IMR-90 (cell line): ENCODE results near the gene VRK2. TPM values are rescaled to one million over a fixed set of nuclear protein-coding genes. Genes with fewer than 3 reads are reported as not detected.

Source experiments
- ATAC-seq: fragments of 200-7000 bp; cut with Tn5 transposase; 2 replicates; pipeline ENCODE4 v1.9.1; 2020; ENCODE audit warnings: low read depth, mild to moderate bottlenecking, moderate library complexity
- BruUV-seq: library from RNA; stranded (reverse); fragments of 400-500 nt; replicated peaks from 2 replicates; lab custom pipeline; 2021; lab: Mats Ljungman, UMichigan
- CTCF ChIA-PET: fragments of 300-600 bp; formaldehyde crosslinking; extraction: SDS; loops from one replicate; lab custom pipeline; 2021; ENCODE audit warnings: antibody characterized with exemption; lab: Yijun Ruan, JAX
- POLR2A ChIA-PET: fragments of 300-600 bp; sonication (Branson Sonifier 250); formaldehyde crosslinking; loops from one replicate; lab custom pipeline; 2022; ENCODE audit warnings: antibody characterized with exemption; ENCODE audit not compliant: unreplicated experiment; lab: Charles Lee
- DNase-seq: peaks from one replicate; pipeline ENCODE4 v3.0.0; 2013
- H2AFZ ChIP-seq: replicated peaks from 2 replicates; pipeline ENCODE3; 2013; ENCODE audit warnings: low read length, mild to moderate bottlenecking; ENCODE audit not compliant: poor library complexity
- H2AK5ac ChIP-seq: 2 replicates; pipeline ENCODE4 v1.6.1; 2013; ENCODE audit warnings: low read depth, low read length, inconsistent platforms
- H2AK9ac ChIP-seq: replicated peaks from 2 replicates; pipeline ENCODE3; 2013; ENCODE audit warnings: mild to moderate bottlenecking, low read depth, low read length, moderate library complexity; ENCODE audit not compliant: poor library complexity
- H2BK120ac ChIP-seq: 2 replicates; pipeline ENCODE4 v1.6.1; 2013; ENCODE audit warnings: low read depth, low read length, inconsistent platforms
- H2BK15ac ChIP-seq: 3 replicates; pipeline ENCODE4 v1.6.1; 2013; ENCODE audit warnings: low read depth, low read length, inconsistent platforms
- H2BK20ac ChIP-seq: 2 replicates; pipeline ENCODE4 v1.6.1; 2013; ENCODE audit warnings: low read depth, mild to moderate bottlenecking, inconsistent platforms, low read length, moderate library complexity
- H2BK5ac ChIP-seq: 2 replicates; pipeline ENCODE4 v1.6.1; 2013; ENCODE audit warnings: mild to moderate bottlenecking, low read depth, low read length, inconsistent platforms; ENCODE audit not compliant: poor library complexity, severe bottlenecking
- H3K14ac ChIP-seq: replicated peaks from 2 replicates; pipeline ENCODE4 v1.6.1; 2013; ENCODE audit warnings: low read depth, low read length, inconsistent platforms
- H3K18ac ChIP-seq: 2 replicates; pipeline ENCODE4 v1.6.1; 2013; ENCODE audit warnings: low read depth, low read length, control low read depth
- H3K23ac ChIP-seq: 2 replicates; pipeline ENCODE4 v1.6.1; 2013; ENCODE audit warnings: low read depth, low read length, inconsistent platforms
- H3K27ac ChIP-seq: 2 replicates; pipeline ENCODE4 v1.5.1; 2013; ENCODE audit warnings: mild to moderate bottlenecking, control low read depth, low read length; ENCODE audit not compliant: insufficient read depth
- H3K27me3 ChIP-seq: 2 replicates; pipeline ENCODE4 v1.6.1; 2013; ENCODE audit warnings: low read length; ENCODE audit not compliant: control insufficient read depth, insufficient read depth
- H3K36me3 ChIP-seq: 2 replicates; pipeline ENCODE4 v1.6.1; 2013; ENCODE audit warnings: low read length, mixed read lengths; ENCODE audit not compliant: control insufficient read depth, insufficient read depth
- H3K4ac ChIP-seq: 2 replicates; pipeline ENCODE4 v1.6.1; 2013; ENCODE audit warnings: low read depth, low read length, inconsistent platforms
- H3K4me1 ChIP-seq: 2 replicates; pipeline ENCODE4 v1.6.1; 2013; ENCODE audit warnings: low read length, mixed read lengths; ENCODE audit not compliant: control insufficient read depth, insufficient read depth
- H3K4me2 ChIP-seq: 2 replicates; pipeline ENCODE4 v1.6.1; 2013; ENCODE audit warnings: low read depth, mild to moderate bottlenecking, control low read depth, low read length, moderate library complexity
- H3K4me3 ChIP-seq: 2 replicates; pipeline ENCODE4 v1.5.1; 2013; ENCODE audit warnings: low read depth, mild to moderate bottlenecking, control low read depth, low read length, moderate library complexity; ENCODE audit not compliant: insufficient read depth
- H3K56ac ChIP-seq: 2 replicates; pipeline ENCODE4 v1.6.1; 2013; ENCODE audit warnings: low read length, inconsistent platforms; ENCODE audit not compliant: insufficient read depth; ENCODE audit errors: extremely low read depth
- H3K79me1 ChIP-seq, 2 experiments: 2 replicates each; pipeline ENCODE4 v1.6.1; 2013; ENCODE audit warnings: low read length in 2 of 2, inconsistent platforms in 1 of 2, low read depth in 1 of 2
- H3K9ac ChIP-seq: 2 replicates; pipeline ENCODE4 v1.6.1; 2013; ENCODE audit warnings: low read depth, low read length, control low read depth
- H3K9me1 ChIP-seq: 2 replicates; pipeline ENCODE4 v1.6.1; 2013; ENCODE audit warnings: low read length, inconsistent platforms; ENCODE audit not compliant: insufficient read depth
- H3K9me3 ChIP-seq: 2 replicates; pipeline ENCODE4 v1.6.1; 2013; ENCODE audit warnings: low read length; ENCODE audit not compliant: control insufficient read depth, insufficient read depth
- H4K20me1 ChIP-seq: 2 replicates; pipeline ENCODE4 v1.6.1; 2013; ENCODE audit warnings: low read length, inconsistent platforms; ENCODE audit not compliant: insufficient read depth
- H4K5ac ChIP-seq: 2 replicates; pipeline ENCODE4 v1.6.1; 2013; ENCODE audit warnings: mild to moderate bottlenecking, low read depth, low read length, control low read depth
- H4K8ac ChIP-seq, 2 experiments: 2 replicates each; pipeline ENCODE4 v1.6.1; 2013; ENCODE audit warnings: low read depth in 2 of 2, low read length in 2 of 2, control low read depth in 1 of 2, inconsistent platforms in 1 of 2
- H4K91ac ChIP-seq: 2 replicates; pipeline ENCODE4 v1.6.1; 2013; ENCODE audit warnings: low read depth, low read length, inconsistent platforms; ENCODE audit not compliant: insufficient read depth
- BHLHE40 ChIP-seq: fragments of 150-350 bp; IDR thresholded peaks from 2 replicates; pipeline ENCODE4 v1.6.1; 2016; ENCODE audit warnings: mild to moderate bottlenecking, low read depth, low read length
- CEBPB ChIP-seq: IDR thresholded peaks from 2 replicates; pipeline ENCODE4 v1.6.1; 2012; ENCODE audit warnings: low read depth, low read length, improper control_type of control experiment
- CHD1 ChIP-seq: IDR thresholded peaks from 2 replicates; pipeline ENCODE4 v1.6.1; 2012; ENCODE audit warnings: low read depth, low read length, improper control_type of control experiment
- CTCF ChIP-seq: conservative IDR thresholded peaks from 2 replicates; pipeline ENCODE4 v1.5.1; 2012; ENCODE audit warnings: mild to moderate bottlenecking, low read depth, low read length, improper control_type of control experiment
- FOS ChIP-seq: fragments of 150-350 bp; IDR thresholded peaks from 2 replicates; pipeline ENCODE4 v1.6.1; 2016; ENCODE audit warnings: low read depth, low read length
- MAFK ChIP-seq: IDR thresholded peaks from 2 replicates; pipeline ENCODE4 v1.6.1; 2012; ENCODE audit warnings: low read depth, low read length, improper control_type of control experiment
- MAZ ChIP-seq: IDR thresholded peaks from 2 replicates; pipeline ENCODE4 v1.6.1; 2012; ENCODE audit warnings: low read depth, mild to moderate bottlenecking, low read length, improper control_type of control experiment, moderate library complexity, borderline replicate concordance
- MXI1 ChIP-seq: IDR thresholded peaks from 2 replicates; pipeline ENCODE4 v1.6.1; 2012; ENCODE audit warnings: low read depth, mild to moderate bottlenecking, low read length, moderate library complexity, borderline replicate concordance
- NFE2L2 ChIP-seq: fragments of 150-350 bp; IDR thresholded peaks from 2 replicates; pipeline ENCODE4 v1.6.1; 2016; ENCODE audit warnings: low read depth, mild to moderate bottlenecking, low read length
- POLR2A ChIP-seq: IDR thresholded peaks from 2 replicates; pipeline ENCODE4 v1.6.1; 2012; ENCODE audit warnings: mild to moderate bottlenecking, low read depth, low read length
- RAD21 ChIP-seq: IDR thresholded peaks from 2 replicates; pipeline ENCODE4 v1.6.1; 2012; ENCODE audit warnings: low read length, improper control_type of control experiment
- RCOR1 ChIP-seq: IDR thresholded peaks from 2 replicates; pipeline ENCODE4 v1.6.1; 2012; ENCODE audit warnings: mild to moderate bottlenecking, low read length, improper control_type of control experiment; ENCODE audit not compliant: insufficient replicate concordance
- RFX5 ChIP-seq: IDR thresholded peaks from 2 replicates; pipeline ENCODE4 v1.8.0; 2012; ENCODE audit warnings: low read depth, mild to moderate bottlenecking, low read length, moderate library complexity
- SMC3 ChIP-seq: fragments of 150-350 bp; IDR thresholded peaks from 2 replicates; pipeline ENCODE4 v1.6.1; 2016; ENCODE audit warnings: low read depth, mild to moderate bottlenecking, antibody characterized with exemption, low read length, moderate library complexity
- WGBS, 2 experiments: methylation state at CpG; one replicate each; pipeline versions ENCODE4 v1.1.5 to v1.1.7; 2013; ENCODE audit warnings: missing lambda C conversion rate in 2 of 2; ENCODE audit not compliant: insufficient read length in 1 of 2; ENCODE audit errors: extremely low coverage in 2 of 2; 5-methylcytosine and 5-hydroxymethylcytosine counted together
- dilution Hi-C: fragments of 300-500 bp; cut with HindIII; formaldehyde crosslinking; loops from one replicate; pipeline ENCODE4 v1.14.3; 2018; ENCODE audit warnings: low sequenced_read_pairs; ENCODE audit not compliant: unreplicated experiment
- in situ Hi-C: fragments of 300-500 bp; cut with MboI; formaldehyde crosslinking; loops from 3 replicates; pipeline ENCODE4 v1.14.3; 2019; ENCODE audit warnings: low sequenced_read_pairs, inconsistent platforms, mixed read lengths
- intact Hi-C: fragments of 100-400 bp; cut with micrococcal nuclease; formaldehyde crosslinking; loops from 2 replicates; pipeline ENCODE4 v1.10.0; 2022
- polyA plus RNA-seq, 3 experiments: library from polyadenylated mRNA; depleted of rRNA; stranded (reverse); fragments of >200 nt; gene quantifications; 2 replicates each; pipeline ENCODE4 v1.2.3, GENCODE V29; 2012; ENCODE audit warnings: low replicate concordance in 1 of 3
- total RNA-seq: library from RNA; depleted of rRNA; stranded (reverse); fragments of >200 nt; gene quantifications from 2 replicates; pipeline ENCODE4 v1.2.3, GENCODE V29; 2012
- TF ChIP-seq, protein P1 (sequence below): fragments of 150-350 bp; IDR thresholded peaks from 2 replicates; pipeline ENCODE4 v1.6.1; 2017; ENCODE audit warnings: mild to moderate bottlenecking, antibody characterized with exemption, low read length, low read depth
- TF ChIP-seq, protein P2 (sequence below): fragments of 150-350 bp; IDR thresholded peaks from 2 replicates; pipeline ENCODE4 v1.6.1; 2016; ENCODE audit warnings: low read depth, mild to moderate bottlenecking, low read length, moderate library complexity, borderline replicate concordance

The VRK2 gene
- total and polyA plus RNA-seq, 2 of the 4 experiments (the other 2 are of a cell fraction) = 12.2 to 22.8 TPM

- no peak for TF ChIP-seq MXI1
- no peak for TF ChIP-seq RCOR1
- TF ChIP-seq NFE2L2 = no peak
- TF ChIP-seq FOS = no peak
- no peak for TF ChIP-seq MAFK
- TF ChIP-seq, protein P1, sequence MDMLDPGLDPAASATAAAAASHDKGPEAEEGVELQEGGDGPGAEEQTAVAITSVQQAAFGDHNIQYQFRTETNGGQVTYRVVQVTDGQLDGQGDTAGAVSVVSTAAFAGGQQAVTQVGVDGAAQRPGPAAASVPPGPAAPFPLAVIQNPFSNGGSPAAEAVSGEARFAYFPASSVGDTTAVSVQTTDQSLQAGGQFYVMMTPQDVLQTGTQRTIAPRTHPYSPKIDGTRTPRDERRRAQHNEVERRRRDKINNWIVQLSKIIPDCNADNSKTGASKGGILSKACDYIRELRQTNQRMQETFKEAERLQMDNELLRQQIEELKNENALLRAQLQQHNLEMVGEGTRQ = no peak
- TF ChIP-seq CTCF = no peak
- no peak for TF ChIP-seq SMC3
- TF ChIP-seq RAD21 = no peak
- no peak for TF ChIP-seq MAZ
- no peak for TF ChIP-seq CEBPB
- no peak for TF ChIP-seq RFX5
- TF ChIP-seq, protein P2, sequence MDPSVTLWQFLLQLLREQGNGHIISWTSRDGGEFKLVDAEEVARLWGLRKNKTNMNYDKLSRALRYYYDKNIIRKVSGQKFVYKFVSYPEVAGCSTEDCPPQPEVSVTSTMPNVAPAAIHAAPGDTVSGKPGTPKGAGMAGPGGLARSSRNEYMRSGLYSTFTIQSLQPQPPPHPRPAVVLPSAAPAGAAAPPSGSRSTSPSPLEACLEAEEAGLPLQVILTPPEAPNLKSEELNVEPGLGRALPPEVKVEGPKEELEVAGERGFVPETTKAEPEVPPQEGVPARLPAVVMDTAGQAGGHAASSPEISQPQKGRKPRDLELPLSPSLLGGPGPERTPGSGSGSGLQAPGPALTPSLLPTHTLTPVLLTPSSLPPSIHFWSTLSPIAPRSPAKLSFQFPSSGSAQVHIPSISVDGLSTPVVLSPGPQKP = no peak
- no peak for TF ChIP-seq POLR2A
- no peak for TF ChIP-seq CHD1
- no peak for TF ChIP-seq BHLHE40
- no peak overlapping the region; the same call in 1 of the 2 replicates for H4K91ac ChIP-seq
- in situ Hi-C loops = no loop called here
- peak overlapping the region; percentile 70; the same call in 1 of the 2 replicates for H3K18ac ChIP-seq
- dilution Hi-C loops = no loop called here
- WGBS, 2 experiments = no CpG with 5 or more reads among the region's 2 CpGs
- H3K27ac ChIP-seq = no peak overlapping the region
- peak overlapping the region; percentile 78; the same call in 1 of the 2 replicates for H3K4me2 ChIP-seq
- no peak overlapping the region for H3K9ac ChIP-seq
- H3K9me3 ChIP-seq = no peaks in the 10 kb centered on the region
- BruUV-seq = no TSS peak
- H3K56ac ChIP-seq = no peak overlapping the region
- peak overlapping the region; percentile 45 for H3K4ac ChIP-seq
- DNase-seq (no peak), ATAC-seq (no peak; the same call in 1 of the 2 replicates)
- peaks cover 4% of the 10 kb centered on the region for H3K4me1 ChIP-seq
- no peaks in the 10 kb centered on the region for H3K9me1 ChIP-seq
- H2BK15ac ChIP-seq = peak overlapping the region; percentile 50; the same call in 1 of the 3 replicates
- no peak overlapping the region for H2AFZ ChIP-seq
- H2BK20ac ChIP-seq = peak overlapping the region; percentile 27; the same call in 1 of the 2 replicates
- peak overlapping the region; percentile 48; the same call in 1 of the 2 replicates for H3K23ac ChIP-seq
- intact Hi-C loops = no loop called here
- peak overlapping the region; percentile 64 for H3K14ac ChIP-seq
- peak overlapping the region; percentile 4; the same call in 1 of the 2 replicates for H4K5ac ChIP-seq
- H2BK120ac ChIP-seq = peak overlapping the region; percentile 47
- H2AK5ac ChIP-seq = peak overlapping the region; percentile 66; the same call in 1 of the 2 replicates
- ChIA-PET POLR2A (no interaction called here), CTCF (no interaction called here)
- H2AK9ac ChIP-seq = no peak overlapping the region
- peak overlapping the region; percentile 67 for H2BK5ac ChIP-seq
- H4K20me1 ChIP-seq = no peaks in the 10 kb centered on the region
- H3K79me1 ChIP-seq = peaks cover 11 to 20% of the 10 kb centered on the region in 2 experiments
- 0 out of 2 replicates have a peak, but pooled peaks cover 2% of the 10 kb centered on the region for H3K36me3 ChIP-seq
- H4K8ac ChIP-seq = peak overlapping the region in 1 of 2 experiments; percentile 41; a peak in 2 of 4 replicates
- no peaks in the 10 kb centered on the region for H3K27me3 ChIP-seq
- H3K4me3 ChIP-seq = no peak overlapping the region
Measured at GRCh38 chr2:58064086-58064485, 17.5 kb downstream of the VRK2 start.
